Measurements from ENCODE around the gene MARCHF10. TPM values are rescaled to one million over a fixed set of nuclear protein-coding genes. Genes with fewer than 3 reads are reported as not detected.

The MARCHF10 gene
- total RNA-seq, 1 experiment from 2014 or later = 8.0 TPM

- Histone ChIP-seq H3K4me3 (no peak overlapping the region), H3K79me2 (ENCODE audit: low read depth) (no peaks in the 10 kb centered on the region), H4K20me1 (ENCODE audit: insufficient read depth) (no peaks in the 10 kb centered on the region), H3K27ac (no peak overlapping the region), H3F3A (ENCODE audit: insufficient read depth, low read depth) (no peaks in the 10 kb centered on the region), H3K9me2 (ENCODE audit: insufficient read depth) (no peaks in the 10 kb centered on the region), H3K9me3 (ENCODE audit: insufficient read depth, low read depth) (no peaks in the 10 kb centered on the region), H3K4me2 (no peak overlapping the region), H3K4me1 (replicated peaks; ENCODE audit: insufficient read depth) (no peaks in the 10 kb centered on the region), H3K36me3 (ENCODE audit: low read depth) (no peaks in the 10 kb centered on the region), H3K27me3 (ENCODE audit: insufficient read depth, low read depth) (no peaks in the 10 kb centered on the region), H2AFZ (no peak overlapping the region)
- intact Hi-C loops (cut with micrococcal nuclease; ENCODE audit: unreplicated experiment) = no loop called here
- BruUV-seq (replicated peaks) = no TSS peak
- TF ChIP-seq EZH2 (IDR thresholded peaks at IDR 0.05; ENCODE audit: low read depth) (no peak), CTCF (conservative IDR thresholded peaks at IDR 0.05) (no peak)
- ChIA-PET POLR2A (ENCODE audit: unreplicated experiment) (no interaction called here), CTCF (no interaction called here)
- no peak for DNase-seq
These were observed 63.9 kb downstream of the MARCHF10 start for GRCh38 chr17:62744259-62744658.

- no peaks in the 10 kb centered on the region for H3K27me3 ChIP-seq (ENCODE audit: insufficient read depth, low read depth)
- H3K9me2 ChIP-seq (ENCODE audit: insufficient read depth) = no peaks in the 10 kb centered on the region
- no peaks in the 10 kb centered on the region for H3F3A ChIP-seq (ENCODE audit: insufficient read depth, low read depth)
- H3K4me1 ChIP-seq (replicated peaks; ENCODE audit: insufficient read depth) = no peaks in the 10 kb centered on the region
- H2AFZ ChIP-seq = no peak overlapping the region
- TF ChIP-seq CTCF (conservative IDR thresholded peaks at IDR 0.05) (no peak), EZH2 (IDR thresholded peaks at IDR 0.05; ENCODE audit: low read depth) (no peak)
- H4K20me1 ChIP-seq (ENCODE audit: insufficient read depth) = no peaks in the 10 kb centered on the region
- intact Hi-C loops (cut with micrococcal nuclease; ENCODE audit: unreplicated experiment) = no loop called here
- H3K4me2 ChIP-seq = no peak overlapping the region
- no peaks in the 10 kb centered on the region for H3K79me2 ChIP-seq (ENCODE audit: low read depth)
- ChIA-PET CTCF (no interaction called here), POLR2A (ENCODE audit: unreplicated experiment) (no interaction called here)
- no peak overlapping the region for H3K27ac ChIP-seq
- H3K36me3 ChIP-seq (ENCODE audit: low read depth) = no peaks in the 10 kb centered on the region
- DNase-seq = no peak
- no peak overlapping the region for H3K4me3 ChIP-seq
- H3K9me3 ChIP-seq (ENCODE audit: insufficient read depth, low read depth) = no peaks in the 10 kb centered on the region
- no TSS peak for BruUV-seq (replicated peaks)
These were observed 66.8 kb downstream of the MARCHF10 start for GRCh38 chr17:62741290-62741689.

GRCh38 chr17:62739645-62740388 is 68.3 kb downstream of the MARCHF10 start:
- Histone ChIP-seq H4K20me1 (ENCODE audit: insufficient read depth) (no peaks in the 10 kb centered on the region), H3K79me2 (ENCODE audit: low read depth) (no peaks in the 10 kb centered on the region), H3K4me3 (no peak overlapping the region), H3K4me2 (no peak overlapping the region), H3K36me3 (ENCODE audit: low read depth) (no peaks in the 10 kb centered on the region), H3K27me3 (ENCODE audit: insufficient read depth, low read depth) (no peaks in the 10 kb centered on the region), H3K9me2 (ENCODE audit: insufficient read depth) (no peaks in the 10 kb centered on the region), H3F3A (ENCODE audit: insufficient read depth, low read depth) (peaks cover 6% of the 10 kb centered on the region; the same call in 1 of the 2 replicates), H3K27ac (no peak overlapping the region), H3K4me1 (replicated peaks; ENCODE audit: insufficient read depth) (peaks cover 6% of the 10 kb centered on the region), H3K9me3 (ENCODE audit: insufficient read depth, low read depth) (no peaks in the 10 kb centered on the region), H2AFZ (no peak overlapping the region)
- CTCF ChIA-PET = no interaction called here
- intact Hi-C loops (cut with micrococcal nuclease; ENCODE audit: unreplicated experiment) = no loop called here
- POLR2A ChIA-PET (ENCODE audit: unreplicated experiment) = interaction anchor here (0.6 to 1.1 kb wide), 2 partner anchors 15 to 61 kb away, joined by 6 to 8 read pairs; no protein-coding TSS in a partner anchor
- no TSS peak for BruUV-seq (replicated peaks)
- no peak for DNase-seq
- TF ChIP-seq EZH2 (IDR thresholded peaks at IDR 0.05; ENCODE audit: low read depth) (no peak), CTCF (conservative IDR thresholded peaks at IDR 0.05) (no peak)
